HG03457 (cell line): ENCODE data around the gene CREB1.
"Not testable (repeated sequence)": the region's sequence is repeated elsewhere in the genome, so short reads cannot be mapped to it uniquely, and the experiment has no call there.

ENCODE experiments used
- ATAC-seq: cut with Tn5 transposase; IDR thresholded peaks from one replicate; pipeline ENCODE4 v1.9.1; 2021; ENCODE audit warnings: moderate number of reproducible peaks; ENCODE audit not compliant: unreplicated experiment

CREB1 gene

GRCh38 chr2:207529330-207530159, at the start of gene CREB1:
TSS of gene CREB1 (plus strand) at chr2:207529962. CDS start at chr2:207555636, 25,674 bp downstream.
- peak; percentile 82 for ATAC-seq

- ATAC-seq, result no peak
Observed at GRCh38 chr2:207480521-207481040, 49.2 kb upstream of the CREB1 start.

GRCh38 chr2:207481924-207482323, 47.8 kb upstream of the CREB1 start:
- ATAC-seq, result no peak

- no peak for ATAC-seq
Observed at GRCh38 chr2:207482630-207483029, 47.1 kb upstream of the CREB1 start.

DNA sequence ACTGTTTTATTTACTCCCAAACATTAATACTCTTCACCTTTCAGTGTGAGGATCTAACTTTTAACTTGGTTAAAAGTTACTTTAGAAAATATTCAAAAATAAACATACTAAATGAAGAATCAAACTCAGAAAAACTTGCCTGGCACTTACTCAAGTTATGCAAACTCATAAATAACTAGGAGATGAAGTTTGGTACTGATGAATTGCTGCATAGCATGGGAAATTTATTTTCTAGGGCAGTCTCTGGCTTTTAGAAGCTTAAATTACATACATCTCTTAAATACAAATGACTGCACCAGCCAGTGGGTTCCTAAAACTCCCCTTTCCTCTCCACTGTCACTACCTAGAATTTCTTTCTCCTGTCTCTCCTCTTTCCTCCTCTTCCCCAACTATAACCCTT, 46.7 kb upstream of the CREB1 start:
- no peak for ATAC-seq

- ATAC-seq, result no peak
Observed at GRCh38 chr2:207483477-207483876, 46.3 kb upstream of the CREB1 start.

GRCh38 chr2:207484444-207485391, 45.0 kb upstream of the CREB1 start:
- ATAC-seq, result no peak

DNA sequence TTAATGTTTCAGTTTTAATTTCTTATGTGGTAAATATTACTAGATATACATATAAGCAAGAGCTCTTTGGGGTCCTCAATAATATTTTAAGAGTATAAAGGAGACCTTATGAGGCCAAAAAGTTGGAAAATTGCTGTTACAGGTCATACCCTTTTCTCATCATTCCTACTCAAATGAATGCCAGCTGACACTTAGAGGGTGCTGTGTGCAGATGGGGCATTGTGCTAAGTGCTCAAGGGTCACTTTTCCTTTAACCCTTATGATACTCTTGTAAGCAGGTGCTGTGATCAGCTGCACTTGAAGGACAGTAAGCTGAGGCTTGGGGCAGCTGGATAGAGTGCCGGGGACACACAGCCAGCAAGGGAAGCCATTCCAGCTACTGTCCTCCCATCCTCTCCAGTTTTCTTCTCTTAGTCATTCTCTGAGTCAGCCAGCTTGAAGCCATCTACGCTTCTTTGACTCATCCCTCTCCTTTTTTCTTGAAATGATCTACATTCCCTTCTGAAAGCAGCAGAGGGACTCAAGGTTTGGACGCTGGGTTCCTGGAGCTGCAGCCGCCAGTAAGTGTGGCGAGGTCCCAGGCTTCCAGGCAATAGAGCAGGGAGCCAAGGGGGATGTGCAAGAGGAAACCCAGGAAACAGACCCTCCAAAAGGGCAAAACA, 42.0 kb upstream of the CREB1 start:
- no peak for ATAC-seq

DNA sequence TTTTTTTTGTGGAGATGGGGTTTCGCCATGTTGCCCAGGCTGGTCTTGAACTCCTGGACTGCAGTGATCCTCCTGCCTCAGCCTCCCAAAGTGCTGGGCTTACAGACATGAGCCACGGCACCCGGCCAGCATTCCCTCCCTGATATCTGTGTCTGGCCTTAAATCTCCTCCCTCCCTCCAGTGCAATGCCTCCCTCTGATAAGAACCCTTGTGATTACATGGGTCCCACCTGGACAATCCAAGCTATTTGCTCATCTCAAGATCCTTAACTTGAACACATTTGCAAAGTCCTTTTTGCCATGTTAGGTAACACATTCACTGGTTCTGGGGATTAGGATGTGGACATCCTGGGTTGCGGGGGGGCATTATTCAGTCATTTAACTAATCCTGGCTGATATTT, 40.5 kb upstream of the CREB1 start:
- ATAC-seq, result no peak

DNA sequence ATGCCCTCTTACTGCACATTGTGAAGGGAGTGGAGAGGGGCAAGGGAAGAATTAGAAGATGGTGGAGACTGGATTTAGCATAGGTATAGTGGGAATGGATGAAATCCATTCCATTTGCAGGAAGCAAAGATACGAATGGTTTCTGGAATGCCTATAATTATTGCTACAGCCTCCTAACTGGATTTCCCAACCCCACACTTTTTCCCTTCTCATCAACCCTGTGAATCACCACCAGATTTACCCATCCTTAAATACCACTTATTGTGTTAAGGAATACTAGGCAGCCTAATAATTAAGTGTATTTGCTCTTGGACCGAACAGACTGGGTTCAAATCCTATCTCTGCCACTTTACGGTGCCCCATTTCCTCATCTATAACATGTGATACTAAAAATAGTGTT, 39.3 kb upstream of the CREB1 start:
- no peak for ATAC-seq

- no peak for ATAC-seq
Observed at GRCh38 chr2:207491086-207491485, 38.7 kb upstream of the CREB1 start.

DNA sequence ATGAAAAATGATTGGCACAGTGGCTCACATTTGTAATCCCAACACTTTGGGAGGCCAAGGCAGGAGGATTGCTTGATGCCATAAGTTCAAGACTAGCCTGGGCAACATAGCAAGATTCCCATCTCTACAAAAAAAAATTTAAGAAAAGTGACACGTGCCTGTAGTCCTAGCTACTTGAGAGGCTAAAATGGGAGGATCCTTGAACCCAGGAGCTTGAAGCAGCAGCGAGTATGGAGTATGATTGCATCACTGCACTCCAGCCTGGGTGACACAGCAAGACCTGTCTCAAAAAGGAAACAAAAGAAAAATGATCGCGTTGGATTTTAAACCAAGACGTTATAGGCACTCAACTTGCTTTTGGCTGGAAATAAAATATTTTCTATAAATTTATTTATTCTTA, 37.8 kb upstream of the CREB1 start:
- ATAC-seq, result no peak

- ATAC-seq, result no peak
Observed at GRCh38 chr2:207492461-207492860, 37.3 kb upstream of the CREB1 start.

- no peak for ATAC-seq
Observed at GRCh38 chr2:207494137-207494536, 35.6 kb upstream of the CREB1 start.

GRCh38 chr2:207496936-207497335, 32.8 kb upstream of the CREB1 start:
- ATAC-seq, result not testable (repeated sequence)

GRCh38 chr2:207497596-207497995, 32.2 kb upstream of the CREB1 start:
- ATAC-seq, result no peak

DNA sequence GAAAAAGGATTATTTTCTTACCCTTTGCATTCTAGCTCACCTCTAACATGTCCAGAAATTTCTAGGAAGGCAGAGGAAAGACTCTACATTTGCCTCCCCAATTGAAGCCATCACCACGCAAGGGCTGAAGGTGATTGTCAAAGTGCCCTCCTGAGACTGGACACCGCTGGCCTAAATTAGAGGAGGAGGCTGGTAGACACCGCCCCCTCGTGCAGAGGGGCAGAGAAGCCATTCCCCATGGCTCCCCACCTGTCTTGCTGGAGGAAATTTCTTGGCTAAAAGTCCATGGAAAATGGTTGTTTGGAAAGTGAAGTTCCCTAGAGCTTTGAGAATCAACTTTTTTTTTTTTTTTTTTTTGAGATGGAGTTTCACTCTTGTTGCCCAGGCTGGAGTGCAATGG, 31.3 kb upstream of the CREB1 start:
- no peak for ATAC-seq

GRCh38 chr2:207499114-207499513, 30.6 kb upstream of the CREB1 start:
- no peak for ATAC-seq

DNA sequence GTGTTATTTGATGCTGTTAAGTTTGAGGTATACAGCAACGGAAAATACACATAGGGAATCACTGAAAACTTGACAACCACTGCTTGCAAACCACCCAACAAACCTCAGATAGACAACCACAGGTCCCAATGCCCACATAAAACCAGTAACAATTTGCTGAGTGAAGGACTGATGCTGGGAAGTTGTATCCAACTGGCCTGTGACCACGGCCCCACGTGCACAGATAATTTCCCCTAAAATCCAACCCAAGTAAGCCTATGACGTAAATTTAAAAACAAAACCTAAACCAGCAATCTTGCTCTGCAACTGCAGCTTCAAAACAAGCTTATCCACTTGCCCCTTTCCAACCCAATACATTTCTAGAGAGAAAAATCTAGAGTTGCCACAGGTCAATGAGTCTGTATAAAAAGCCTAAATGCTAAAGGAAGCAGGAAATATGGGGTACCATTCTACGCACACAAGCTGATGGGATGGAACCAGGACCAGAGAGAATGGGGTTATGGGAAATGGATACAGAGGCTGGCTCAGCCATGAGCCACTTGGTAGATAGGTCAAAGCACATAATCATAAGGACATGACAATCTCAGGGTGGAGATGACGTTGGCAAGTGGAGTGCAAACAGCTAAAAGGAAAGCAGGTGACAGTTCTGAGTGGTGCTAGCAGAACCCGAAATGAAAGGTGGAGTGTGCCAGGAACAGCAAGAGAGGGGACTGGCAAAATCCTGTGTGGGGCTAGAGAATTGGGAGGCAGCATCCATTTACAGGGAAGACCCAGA, 27.8 kb upstream of the CREB1 start:
- ATAC-seq, result no peak

DNA sequence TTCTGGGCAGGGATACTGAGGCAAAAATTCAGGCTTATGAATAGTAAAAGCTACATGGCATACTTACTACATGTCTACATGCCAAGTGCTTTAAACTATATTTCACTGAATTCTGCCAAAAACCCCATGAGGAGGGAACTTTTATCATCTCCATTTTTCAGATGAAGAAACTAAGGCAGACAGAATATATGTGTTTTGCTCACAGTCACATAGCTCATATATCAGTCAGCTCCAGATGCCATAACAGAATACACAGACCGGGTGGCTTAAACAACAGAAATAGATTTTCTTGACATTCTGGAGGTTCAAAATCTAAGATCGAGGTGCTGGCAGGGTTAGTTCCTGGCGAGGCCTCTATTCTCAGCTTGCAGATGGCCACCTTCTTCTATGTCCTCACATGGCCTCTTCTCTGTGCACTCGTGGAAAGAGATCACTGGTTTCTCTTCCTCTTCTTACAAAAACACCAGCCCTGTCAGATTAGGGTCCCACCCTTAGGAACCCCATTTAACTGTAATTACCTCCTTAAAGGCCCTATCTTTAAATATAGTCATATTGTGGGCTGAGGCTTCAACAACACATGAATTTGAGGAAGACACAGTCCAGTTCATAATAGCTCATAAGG, 27.1 kb upstream of the CREB1 start:
- ATAC-seq, result no peak
